OCI-LY1 (cell line): Measurements from ENCODE around the gene EIF4E3.

ENCODE experiments used
- H2AFZ ChIP-seq: fragments of 200-600 bp; sonication (generic), shearing (Covaris generic); 2 replicates; pipeline ENCODE4 v1.6.0; 2014; ENCODE audit warnings: antibody characterized with exemption, mild to moderate bottlenecking, low read length
- H3F3A ChIP-seq: fragments of 200-600 bp; sonication (generic), shearing (Covaris generic); 2 replicates; pipeline ENCODE4 v1.6.0; 2014; ENCODE audit warnings: mild to moderate bottlenecking, antibody characterized with exemption, low read length, moderate library complexity; ENCODE audit not compliant: insufficient read depth
- H3K27ac ChIP-seq: fragments of 200-600 bp; sonication (generic); 2 replicates; pipeline ENCODE4 v1.5.1; 2014; ENCODE audit warnings: low read length, mixed run types, mild to moderate bottlenecking, low read depth; ENCODE audit not compliant: poor library complexity, severe bottlenecking
- H3K27me3 ChIP-seq: fragments of 200-600 bp; sonication (generic); 2 replicates; pipeline ENCODE4 v1.6.0; 2014; ENCODE audit warnings: antibody characterized with exemption, mild to moderate bottlenecking, low read length, moderate library complexity; ENCODE audit not compliant: insufficient read depth
- H3K36me3 ChIP-seq: fragments of 200-600 bp; sonication (generic); 2 replicates; pipeline ENCODE4 v1.6.1; 2014; ENCODE audit warnings: mild to moderate bottlenecking, antibody characterized with exemption, low read length, moderate library complexity, mixed read lengths; ENCODE audit not compliant: insufficient read depth
- H3K4me1 ChIP-seq: fragments of 200-600 bp; sonication (generic); 2 replicates; pipeline ENCODE4 v1.5.1; 2014; ENCODE audit warnings: mild to moderate bottlenecking, low read length, moderate library complexity; ENCODE audit not compliant: insufficient read depth, severe bottlenecking
- H3K4me2 ChIP-seq: fragments of 200-600 bp; sonication (generic), shearing (Covaris generic); 2 replicates; pipeline ENCODE4 v1.6.1; 2014; ENCODE audit warnings: low read length
- H3K4me3 ChIP-seq: fragments of 200-600 bp; sonication (generic); 2 replicates; pipeline ENCODE4 v1.5.1; 2014; ENCODE audit warnings: low read length, low read depth, mild to moderate bottlenecking, mixed read lengths; ENCODE audit not compliant: poor library complexity, severe bottlenecking
- H3K79me2 ChIP-seq: fragments of 200-600 bp; shearing (Covaris generic); 2 replicates; pipeline ENCODE4 v1.6.1; 2016; ENCODE audit warnings: mixed run types, low read length, mixed read lengths; ENCODE audit not compliant: insufficient read depth
- H3K9ac ChIP-seq: fragments of 200-600 bp; sonication (generic), shearing (Covaris generic); 2 replicates; pipeline ENCODE4 v1.6.1; 2014; ENCODE audit warnings: mild to moderate bottlenecking, low read length, mixed read lengths
- H3K9me2 ChIP-seq: fragments of 200-600 bp; sonication (generic), shearing (Covaris generic); 2 replicates; pipeline ENCODE4 v1.6.1; 2014; ENCODE audit warnings: low read depth, mild to moderate bottlenecking, low read length, mixed read lengths
- H3K9me3 ChIP-seq: fragments of 200-600 bp; shearing (Covaris generic); 2 replicates; pipeline ENCODE4 v1.6.1; 2014; ENCODE audit warnings: low read length, mixed read lengths
- H4K20me1 ChIP-seq: fragments of 200-600 bp; sonication (generic), shearing (Covaris generic); 2 replicates; pipeline ENCODE4 v1.6.0; 2016; ENCODE audit warnings: mild to moderate bottlenecking, low read length; ENCODE audit not compliant: insufficient read depth
- EZH2 ChIP-seq: fragments of 200-600 bp; sonication (generic), shearing (Covaris generic); IDR thresholded peaks from 2 replicates; pipeline ENCODE4 v1.8.0; 2017; ENCODE audit warnings: borderline replicate concordance, mixed run types, mild to moderate bottlenecking, antibody characterized with exemption, low read length, moderate library complexity, mixed read lengths
- TF ChIP-seq, protein P1 (sequence below): fragments of 200-600 bp; sonication (generic), shearing (Covaris generic); IDR thresholded peaks from 2 replicates; pipeline ENCODE4 v1.5.1; 2017; ENCODE audit warnings: mild to moderate bottlenecking, antibody characterized with exemption, low read length, moderate library complexity, mixed read lengths

Gene EIF4E3

GRCh38 chr3:71684046-71684756 is 41.0 kb downstream of the EIF4E3 start:
- TF ChIP-seq, protein P1, sequence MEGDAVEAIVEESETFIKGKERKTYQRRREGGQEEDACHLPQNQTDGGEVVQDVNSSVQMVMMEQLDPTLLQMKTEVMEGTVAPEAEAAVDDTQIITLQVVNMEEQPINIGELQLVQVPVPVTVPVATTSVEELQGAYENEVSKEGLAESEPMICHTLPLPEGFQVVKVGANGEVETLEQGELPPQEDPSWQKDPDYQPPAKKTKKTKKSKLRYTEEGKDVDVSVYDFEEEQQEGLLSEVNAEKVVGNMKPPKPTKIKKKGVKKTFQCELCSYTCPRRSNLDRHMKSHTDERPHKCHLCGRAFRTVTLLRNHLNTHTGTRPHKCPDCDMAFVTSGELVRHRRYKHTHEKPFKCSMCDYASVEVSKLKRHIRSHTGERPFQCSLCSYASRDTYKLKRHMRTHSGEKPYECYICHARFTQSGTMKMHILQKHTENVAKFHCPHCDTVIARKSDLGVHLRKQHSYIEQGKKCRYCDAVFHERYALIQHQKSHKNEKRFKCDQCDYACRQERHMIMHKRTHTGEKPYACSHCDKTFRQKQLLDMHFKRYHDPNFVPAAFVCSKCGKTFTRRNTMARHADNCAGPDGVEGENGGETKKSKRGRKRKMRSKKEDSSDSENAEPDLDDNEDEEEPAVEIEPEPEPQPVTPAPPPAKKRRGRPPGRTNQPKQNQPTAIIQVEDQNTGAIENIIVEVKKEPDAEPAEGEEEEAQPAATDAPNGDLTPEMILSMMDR, result no peak
- TF ChIP-seq EZH2, result no peak
- H3K4me3 ChIP-seq, result no peak overlapping the region
- H3K4me2 ChIP-seq, result no peak overlapping the region
- no peaks in the 10 kb centered on the region for H3K27me3 ChIP-seq
- no peak overlapping the region for H2AFZ ChIP-seq
- no peaks in the 10 kb centered on the region for H3K9me2 ChIP-seq
- H3K27ac ChIP-seq, result no peak overlapping the region
- H3K9ac ChIP-seq, result no peak overlapping the region
- H3K79me2 ChIP-seq, result no peaks in the 10 kb centered on the region
- H3K36me3 ChIP-seq, result no peaks in the 10 kb centered on the region
- H4K20me1 ChIP-seq, result no peaks in the 10 kb centered on the region
- no peaks in the 10 kb centered on the region for H3F3A ChIP-seq
- no peaks in the 10 kb centered on the region for H3K4me1 ChIP-seq
- H3K9me3 ChIP-seq, result no peaks in the 10 kb centered on the region

- Histone ChIP-seq H3K36me3 (no peaks in the 10 kb centered on the region), H3K4me1 (no peaks in the 10 kb centered on the region), H3K27ac (no peak overlapping the region), H3F3A (no peaks in the 10 kb centered on the region), H2AFZ (no peak overlapping the region), H3K4me2 (no peak overlapping the region), H3K27me3 (no peaks in the 10 kb centered on the region), H3K9ac (no peak overlapping the region), H3K9me2 (no peaks in the 10 kb centered on the region), H3K4me3 (no peak overlapping the region), H3K9me3 (no peaks in the 10 kb centered on the region), H4K20me1 (no peaks in the 10 kb centered on the region), H3K79me2 (no peaks in the 10 kb centered on the region)
- TF ChIP-seq, protein P1, result peak; percentile 91
- TF ChIP-seq EZH2, result no peak
These were observed 44.0 kb downstream of the EIF4E3 start for GRCh38 chr3:71681224-71681668.

DNA sequence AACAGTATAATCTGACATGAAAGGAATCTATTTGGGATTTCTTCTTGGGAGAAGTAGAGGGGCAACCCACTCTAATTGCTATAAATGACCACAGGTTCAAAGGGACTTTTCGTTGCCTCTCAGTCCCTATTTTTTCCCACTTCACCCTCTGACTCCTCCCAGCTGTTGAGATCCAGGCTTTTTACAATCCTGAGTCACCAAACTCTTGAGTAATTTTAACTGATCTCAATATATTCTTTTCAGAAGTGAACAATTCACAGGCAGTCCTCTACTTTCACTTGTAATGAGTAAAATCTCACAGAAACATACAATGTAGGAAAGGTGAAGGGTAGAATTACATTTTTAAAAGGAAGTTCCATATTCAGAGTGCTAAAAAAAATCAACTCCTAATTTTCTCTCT is 44.6 kb downstream of the EIF4E3 start:
- no peak overlapping the region for H3K4me3 ChIP-seq

More for the DNA sequence above, 44.6 kb downstream of the EIF4E3 start:
- TF ChIP-seq, protein P1, result no peak
- TF ChIP-seq EZH2, result no peak
- no peak overlapping the region for H2AFZ ChIP-seq
- no peak overlapping the region for H3K9ac ChIP-seq
- no peaks in the 10 kb centered on the region for H3F3A ChIP-seq
- 0 out of 2 replicates have a peak, but pooled peaks cover 4% of the 10 kb centered on the region for H3K27me3 ChIP-seq
- no peaks in the 10 kb centered on the region for H3K9me3 ChIP-seq
- no peaks in the 10 kb centered on the region for H3K36me3 ChIP-seq
- H3K27ac ChIP-seq, result no peak overlapping the region
- H4K20me1 ChIP-seq, result no peaks in the 10 kb centered on the region
- H3K4me2 ChIP-seq, result no peak overlapping the region
- no peaks in the 10 kb centered on the region for H3K9me2 ChIP-seq
- no peaks in the 10 kb centered on the region for H3K79me2 ChIP-seq
- no peaks in the 10 kb centered on the region for H3K4me1 ChIP-seq
